Fibroblast of upper back skin (primary cell): Measurements from ENCODE around the gene HIBADH.
"Not testable (repeated sequence)": the region's sequence is repeated elsewhere in the genome, so short reads cannot be mapped to it uniquely, and the experiment has no call there.

ENCODE experiments used
- DNase-seq: peaks from one replicate; pipeline ENCODE4 v3.0.0-alpha.2; 2013

HIBADH gene

DNA sequence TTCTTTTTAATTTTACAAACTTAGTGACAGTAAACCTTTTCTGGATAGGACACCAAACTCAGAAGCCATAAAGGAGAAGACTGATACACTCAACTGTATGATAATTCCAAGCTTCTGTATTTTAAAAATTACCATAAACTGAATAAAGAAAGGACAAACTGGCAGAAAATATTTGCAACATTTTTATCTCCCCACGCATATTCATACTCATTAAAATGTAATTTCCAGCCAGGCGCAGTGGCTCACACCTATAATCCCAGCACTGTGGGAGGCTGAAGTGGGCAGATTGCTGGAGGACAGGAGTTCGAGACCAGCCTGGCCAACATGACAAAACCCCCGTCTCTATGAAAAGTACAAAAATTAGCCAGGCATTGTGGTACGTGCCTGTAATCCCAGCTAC is 67.7 kb downstream of the HIBADH start:
- DNase-seq = no peak

GRCh38 chr7:27593226-27593625 is 69.5 kb downstream of the HIBADH start:
- DNase-seq = no peak

DNA sequence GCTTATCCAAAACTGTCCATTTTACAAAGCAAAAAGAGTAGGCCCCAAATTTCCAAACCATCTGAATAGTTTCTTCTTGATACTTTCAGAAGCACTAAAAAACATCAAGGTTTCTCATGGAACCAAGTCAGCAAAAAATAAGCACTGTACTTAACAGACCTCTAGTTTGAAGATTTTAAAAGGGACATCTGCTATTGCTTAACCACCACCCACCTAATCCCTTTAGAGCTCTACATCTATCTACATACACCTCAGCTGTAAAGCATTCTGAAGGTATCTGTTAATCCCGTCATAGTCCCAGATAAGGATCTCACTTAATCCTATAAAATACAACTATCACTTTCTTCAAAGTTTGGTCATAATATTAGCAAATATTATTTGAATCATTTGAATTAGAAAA is 72.3 kb downstream of the HIBADH start:
- DNase-seq = no peak

- no peak for DNase-seq
Observed at GRCh38 chr7:27587429-27587828, 75.3 kb downstream of the HIBADH start.

GRCh38 chr7:27586825-27587224 is 75.9 kb downstream of the HIBADH start:
- DNase-seq = no peak

- peak; percentile 12 for DNase-seq
Observed at GRCh38 chr7:27585781-27586447, 76.8 kb downstream of the HIBADH start.

- no peak for DNase-seq
Observed at GRCh38 chr7:27581906-27582305, 80.8 kb downstream of the HIBADH start.

GRCh38 chr7:27581119-27581518 is 81.6 kb downstream of the HIBADH start:
- no peak for DNase-seq

GRCh38 chr7:27579565-27579964 is 83.1 kb downstream of the HIBADH start:
- no peak for DNase-seq

DNA sequence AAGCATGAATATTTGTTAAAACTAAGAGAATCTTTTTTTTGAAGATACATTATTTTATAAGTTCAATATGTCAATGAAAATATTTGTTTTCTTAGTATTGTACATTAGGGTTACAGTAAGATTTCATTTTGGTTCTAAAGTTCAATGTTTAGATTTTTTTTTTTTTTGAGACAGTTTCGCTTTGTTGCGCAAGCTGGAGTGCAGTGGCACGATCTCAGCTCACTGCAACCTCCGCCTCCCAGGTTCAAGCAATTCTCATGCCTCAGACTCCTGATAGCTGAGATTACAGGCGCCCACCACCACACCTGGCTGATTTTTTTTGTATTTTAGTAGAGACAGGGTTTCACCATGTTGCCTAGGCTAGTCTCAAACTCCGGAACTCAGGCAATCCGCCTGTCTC is 84.5 kb downstream of the HIBADH start:
- DNase-seq = not testable (repeated sequence)

- peak; percentile 34 for DNase-seq
Observed at GRCh38 chr7:27576360-27576944, 86.2 kb downstream of the HIBADH start.

DNA sequence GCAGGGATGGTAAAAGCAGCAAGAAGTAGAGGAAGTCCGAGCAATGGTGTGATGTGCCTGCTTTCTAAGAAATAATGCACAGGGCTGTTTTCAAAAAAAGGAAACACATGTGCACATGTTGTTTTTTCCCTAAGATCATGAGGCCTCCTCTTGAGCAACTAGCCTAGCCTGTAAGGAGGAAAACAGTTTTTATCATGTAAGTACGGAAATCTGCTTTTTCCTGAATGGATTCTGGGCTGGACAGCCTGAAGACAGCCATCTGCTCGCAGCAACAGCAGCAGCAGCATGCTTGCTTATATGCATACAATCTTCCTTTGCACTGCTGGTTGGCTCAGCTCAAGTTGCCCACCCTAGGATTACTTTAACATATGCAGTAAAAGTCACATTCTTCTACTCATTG is 87.1 kb downstream of the HIBADH start:
- no peak for DNase-seq

DNA sequence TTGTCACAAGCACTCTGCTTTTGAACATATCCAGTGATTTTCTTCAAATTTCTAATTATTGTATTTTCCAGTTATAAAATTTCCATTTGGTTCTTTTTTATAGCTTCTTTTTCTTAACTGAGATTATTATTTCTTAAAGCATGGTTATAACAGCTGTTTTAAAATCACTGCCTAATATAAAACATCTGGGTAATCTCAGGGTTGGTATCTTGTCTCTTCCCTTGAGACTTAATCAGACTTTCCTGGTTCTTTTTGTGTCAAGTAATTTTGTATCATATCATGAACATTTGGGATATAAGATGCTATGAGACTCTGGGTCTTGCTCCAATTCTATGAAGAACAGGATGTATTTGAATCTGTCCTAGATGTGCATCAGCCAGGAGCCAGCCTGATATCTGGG is 93.6 kb downstream of the HIBADH start:
- DNase-seq = no peak

GRCh38 chr7:27567266-27567665 is 95.4 kb downstream of the HIBADH start:
- no peak for DNase-seq

DNA sequence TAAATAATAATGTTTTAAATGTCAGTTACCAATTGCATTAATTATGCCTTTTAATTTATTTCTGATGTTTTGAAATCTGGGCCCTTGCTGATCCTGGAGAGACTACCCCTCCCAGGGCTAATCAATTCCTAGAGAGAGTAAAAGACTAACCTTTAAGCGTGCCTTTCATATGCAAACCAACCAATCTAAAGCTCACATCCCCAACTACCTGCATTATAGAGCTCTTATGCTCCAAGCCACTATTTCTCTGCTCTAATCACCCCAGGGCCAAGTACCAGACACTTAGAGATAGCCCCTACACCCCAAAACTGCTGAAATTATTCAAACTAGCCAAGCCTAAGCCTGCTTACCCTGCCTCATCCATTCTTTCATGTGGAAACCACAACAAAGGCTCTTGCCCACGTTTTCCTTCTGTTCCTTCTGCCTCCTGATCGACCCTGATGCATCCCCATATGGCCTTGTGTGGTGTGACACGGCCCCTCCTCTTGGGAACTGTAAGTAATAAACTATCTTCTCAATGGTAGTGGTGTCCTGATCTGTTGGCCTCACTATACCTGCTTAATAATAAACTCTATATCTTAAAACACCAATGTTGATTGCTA is 97.7 kb downstream of the HIBADH start:
- no peak for DNase-seq

DNA sequence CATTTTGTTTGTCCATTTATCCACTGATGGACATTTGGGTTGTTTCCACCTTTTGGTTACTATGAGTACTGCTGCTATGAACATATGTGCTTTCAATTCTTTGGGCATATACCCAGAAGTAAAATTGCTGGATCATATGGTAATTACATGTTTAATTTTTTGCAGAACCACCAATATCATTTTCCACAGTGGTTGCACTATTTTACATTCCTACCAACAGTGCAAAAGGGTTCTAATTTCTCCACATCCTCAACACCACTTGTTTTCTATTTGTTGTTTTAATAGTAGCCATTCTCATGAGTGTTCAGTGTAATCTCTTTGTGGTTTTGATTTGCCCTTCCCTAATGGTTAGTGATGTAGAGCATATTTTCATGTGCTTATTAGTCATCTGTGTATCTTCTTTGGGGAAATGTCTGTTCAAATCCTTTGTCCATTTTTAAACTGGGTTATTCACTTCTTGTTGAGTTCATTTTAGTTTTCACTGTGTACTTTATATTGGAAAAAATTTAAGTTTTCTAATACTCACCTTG is 101.9 kb downstream of the HIBADH start:
- peak; percentile 54 for DNase-seq

DNA sequence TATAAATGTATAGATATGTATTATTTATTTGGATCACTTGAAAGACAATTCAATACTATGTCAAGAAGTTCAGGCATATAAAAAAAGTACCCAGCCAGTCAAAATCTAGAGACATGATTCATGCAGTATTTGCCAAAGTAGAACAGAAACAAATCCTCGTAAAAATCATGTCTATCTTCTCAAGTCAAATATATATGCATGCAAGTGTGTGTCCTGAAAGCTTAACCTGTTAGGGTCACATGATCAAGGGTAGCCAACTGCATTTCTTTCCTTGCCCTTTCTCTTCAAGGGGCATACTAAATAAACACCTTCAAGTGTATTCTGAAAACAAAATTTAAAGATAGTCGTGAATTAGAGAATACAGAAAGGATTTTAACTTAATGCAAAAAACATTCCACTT is 107.0 kb downstream of the HIBADH start:
- DNase-seq = no peak

DNA sequence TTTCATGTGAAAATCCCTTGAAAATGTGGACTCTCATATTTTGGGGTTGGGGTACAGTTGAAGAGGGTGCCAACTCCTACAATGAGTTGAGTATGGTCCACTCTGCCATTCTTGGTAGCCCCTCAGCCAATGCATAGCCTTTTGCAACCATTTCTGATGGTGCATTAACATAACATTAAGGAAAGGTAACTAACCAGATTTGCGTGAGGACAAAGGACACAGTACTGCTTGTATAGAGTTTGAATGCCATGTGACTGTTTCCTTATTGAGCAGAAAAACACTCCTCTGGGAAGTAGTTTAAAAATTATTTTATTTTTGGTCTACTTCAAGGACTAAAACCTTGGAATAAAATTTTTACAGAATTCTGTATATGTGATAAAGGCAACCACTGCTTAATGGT is 107.9 kb downstream of the HIBADH start:
- no peak for DNase-seq

DNA sequence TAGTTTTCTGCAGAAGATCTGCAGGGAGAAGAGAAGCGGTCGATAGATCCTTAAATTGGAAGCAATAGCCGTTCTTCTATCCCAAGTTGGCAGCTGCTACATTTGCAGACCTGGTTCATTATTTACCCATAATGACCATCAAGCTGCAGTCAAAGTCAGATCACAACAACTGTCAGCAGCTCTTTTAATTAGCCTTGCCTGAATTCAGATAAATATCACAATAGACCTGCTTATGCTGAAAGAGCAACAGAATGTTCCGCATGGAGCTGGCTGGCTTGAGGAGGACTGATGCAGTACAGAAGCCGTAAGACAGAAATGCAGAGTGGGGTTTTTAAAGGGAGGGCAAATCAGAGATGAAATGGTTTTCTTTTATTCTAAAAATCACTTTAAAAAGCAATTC is 109.4 kb downstream of the HIBADH start:
- DNase-seq = no peak

DNA sequence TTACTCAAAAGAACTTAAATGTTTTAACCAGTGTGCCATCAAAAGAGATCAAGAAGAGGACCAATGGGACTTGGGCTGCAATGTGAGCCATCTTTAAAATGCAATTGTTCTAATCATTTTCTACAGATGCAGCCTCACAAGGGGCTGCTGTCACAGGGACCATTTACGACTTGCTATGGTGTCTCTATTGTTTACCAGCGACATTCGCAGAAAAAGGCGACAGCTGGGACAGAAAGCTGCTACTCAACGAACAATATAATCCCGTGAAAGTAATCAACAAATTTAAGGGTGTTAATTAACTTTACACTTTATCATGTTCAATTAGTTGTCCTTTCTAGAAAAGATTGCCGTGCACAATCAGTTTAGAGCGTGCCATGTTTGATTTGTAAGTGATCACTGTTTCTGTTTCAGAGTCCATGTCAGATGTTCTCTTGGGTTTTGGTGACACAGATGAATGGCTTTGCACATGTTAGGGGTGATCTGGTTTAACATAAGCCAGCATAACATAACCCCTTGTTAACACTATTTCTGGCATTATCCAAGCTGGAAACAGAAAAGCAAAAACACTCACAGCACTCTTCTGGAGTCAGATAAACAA is 110.8 kb downstream of the HIBADH start:
- DNase-seq = no peak

- DNase-seq = no peak
Observed at GRCh38 chr7:27549606-27550005, 113.1 kb downstream of the HIBADH start.

GRCh38 chr7:27548304-27548703 is 114.4 kb downstream of the HIBADH start:
- no peak for DNase-seq

GRCh38 chr7:27547401-27547800 is 115.3 kb downstream of the HIBADH start:
- peak; percentile 51 for DNase-seq

- no peak for DNase-seq
Observed at GRCh38 chr7:27546610-27547009, 116.1 kb downstream of the HIBADH start.
